HG03575 (cell line): ENCODE data around the gene DCAF5.

Experiments used
- ATAC-seq: cut with Tn5 transposase; IDR thresholded peaks from one replicate; pipeline ENCODE4 v1.9.1; 2021; ENCODE audit not compliant: unreplicated experiment, insufficient number of reproducible peaks, low FRiP score; ENCODE audit errors: extremely low read depth

DCAF5 gene

DNA sequence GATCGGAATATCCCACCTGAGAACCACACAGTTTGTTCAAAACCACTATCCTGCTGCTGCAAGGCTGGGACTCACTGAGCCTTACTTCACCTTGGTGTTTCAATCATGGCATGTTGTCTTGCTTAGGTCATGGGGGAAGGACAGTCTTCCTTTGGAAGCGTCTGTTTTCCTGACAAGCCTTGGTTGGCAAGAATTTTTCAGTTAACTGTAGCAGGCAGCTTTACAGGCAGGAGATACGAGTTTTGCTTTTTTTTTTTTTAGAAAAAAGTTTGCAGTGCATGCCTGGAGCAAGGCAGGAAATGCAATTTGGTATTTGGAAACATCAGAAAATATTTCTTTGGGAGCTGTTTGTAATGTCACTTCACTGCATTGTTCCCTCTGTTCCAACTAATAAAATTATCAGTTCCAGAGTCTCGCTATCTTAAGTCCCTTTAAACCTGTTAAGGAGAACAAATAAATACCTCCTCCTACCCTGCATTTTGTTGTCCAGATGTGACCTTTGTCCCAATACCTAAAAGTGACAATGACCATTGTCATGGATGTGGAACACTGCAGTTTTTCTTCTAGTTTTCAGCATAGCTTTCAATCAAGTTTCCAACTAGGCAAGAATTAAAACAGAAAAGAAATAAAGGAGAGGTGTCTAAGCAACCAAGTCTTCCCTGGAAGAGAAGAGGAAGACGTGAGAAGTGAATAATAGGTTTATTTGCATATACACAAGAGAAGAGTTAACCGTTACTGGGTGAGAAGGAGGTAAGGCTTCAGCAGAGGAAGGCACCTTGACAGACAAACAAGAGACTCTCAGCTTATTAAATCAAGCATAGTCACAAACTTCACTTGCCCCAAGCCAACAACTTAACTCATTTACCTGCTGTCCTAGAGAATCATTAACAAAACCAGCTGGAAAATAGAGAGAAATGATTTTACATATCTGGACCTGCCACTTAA lies 102.4 kb downstream of the DCAF5 start:
- ATAC-seq, result no peak

DNA sequence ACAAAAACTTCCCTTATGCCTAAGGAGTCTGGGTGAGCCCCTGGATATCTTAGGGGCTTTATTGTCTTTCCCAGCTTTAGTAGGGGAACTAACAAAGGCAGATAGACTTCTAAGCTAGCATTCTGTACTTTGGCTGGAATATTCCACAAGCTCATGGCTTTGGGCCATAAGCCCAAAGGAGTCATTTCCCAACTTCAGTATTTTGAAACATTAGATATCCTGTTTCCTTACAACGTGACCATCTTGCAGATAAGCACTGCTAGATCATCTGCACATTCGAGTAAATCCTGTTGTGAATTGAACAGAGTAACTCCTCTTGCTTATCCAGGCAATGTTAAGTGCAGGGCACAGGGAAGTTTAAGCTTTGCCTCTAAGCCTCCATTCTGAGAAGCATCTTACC lies 103.2 kb downstream of the DCAF5 start:
- no peak for ATAC-seq

DNA sequence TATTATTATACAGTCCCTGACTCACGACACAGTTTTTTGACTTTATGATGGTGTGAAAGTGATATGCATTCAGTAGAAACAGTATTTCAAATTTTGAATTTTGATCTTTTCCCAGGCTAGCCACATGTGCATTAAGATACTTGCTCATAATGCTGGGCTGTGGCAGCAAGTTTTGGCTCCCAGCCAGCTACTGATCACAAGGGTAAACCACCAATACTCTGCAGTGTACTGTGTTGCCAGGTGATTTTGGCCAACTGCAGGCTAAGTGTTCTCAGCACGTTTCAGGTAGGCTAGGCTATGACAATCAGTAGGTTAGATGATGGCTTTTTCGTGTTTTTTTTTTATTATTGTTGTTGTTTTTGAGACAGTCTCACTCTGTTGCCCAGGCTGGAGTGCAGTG lies 104.5 kb downstream of the DCAF5 start:
- ATAC-seq, result no peak

DNA sequence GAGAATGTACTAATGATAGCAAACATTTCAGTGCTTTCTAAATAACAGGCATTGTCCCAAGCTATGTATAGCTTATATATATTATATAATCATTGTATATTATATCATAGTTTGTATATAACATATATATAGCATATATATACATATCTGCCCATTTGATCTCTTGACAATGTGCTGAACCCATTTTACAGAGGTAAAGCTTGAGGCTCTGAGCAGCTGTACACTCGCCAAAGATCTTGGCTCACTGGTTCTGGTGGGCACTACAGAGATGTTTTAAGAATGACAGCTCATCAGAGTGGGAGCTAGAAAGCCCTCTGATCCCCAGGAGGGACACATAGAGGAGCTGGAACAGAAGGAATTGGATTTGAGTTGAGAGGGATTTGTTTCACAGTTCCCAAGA lies 105.7 kb downstream of the DCAF5 start:
- ATAC-seq, result no peak

DNA sequence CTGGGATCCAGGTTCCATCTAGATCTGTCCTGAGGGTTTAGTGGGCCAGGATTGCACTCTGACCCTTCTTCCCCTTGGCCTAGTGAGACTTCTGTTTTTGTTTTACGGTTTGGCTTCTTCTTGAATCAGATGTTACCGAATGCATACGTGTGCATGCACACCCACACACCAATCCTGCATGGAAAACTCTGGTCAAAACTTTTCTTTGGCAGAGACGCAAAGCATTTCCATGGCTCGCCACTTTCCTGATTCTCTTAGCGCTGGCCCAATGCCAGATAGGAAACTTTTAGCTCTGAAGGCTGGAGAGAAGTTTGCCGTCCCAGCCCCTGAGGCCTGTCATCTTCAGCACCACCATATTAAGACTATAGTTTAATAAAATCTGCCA lies 106.5 kb downstream of the DCAF5 start:
- ATAC-seq, result no peak

DNA sequence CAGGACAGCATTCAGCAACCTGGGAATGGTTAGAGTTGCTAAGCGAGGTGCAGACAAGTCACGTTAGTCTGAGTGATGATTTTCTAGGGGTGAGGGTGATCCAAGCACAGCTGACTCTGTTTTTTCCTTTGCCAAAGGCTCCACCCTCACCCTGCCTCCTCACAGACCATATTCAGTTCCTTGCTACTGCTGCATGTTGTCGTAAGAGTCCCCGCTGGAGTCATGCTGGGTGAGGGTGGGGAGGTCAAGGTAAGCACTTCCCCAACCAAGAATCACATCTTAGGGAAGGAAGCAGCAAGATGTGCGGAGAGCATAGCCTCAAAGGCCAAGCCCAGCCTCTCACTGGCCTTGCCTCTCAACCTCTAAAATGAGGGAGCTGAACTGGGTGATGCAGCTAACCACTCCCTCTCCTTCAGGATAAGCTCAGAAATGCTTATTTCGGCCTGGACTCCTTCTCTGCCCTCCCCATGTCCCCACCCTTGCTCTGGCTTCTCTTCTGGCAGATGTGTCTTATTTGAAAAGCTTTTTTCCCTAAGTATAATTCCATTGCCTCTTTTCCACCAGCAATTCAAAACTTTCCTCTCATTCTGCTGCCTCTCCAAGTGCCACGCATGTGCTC lies 107.0 kb downstream of the DCAF5 start:
- ATAC-seq, result no peak

DNA sequence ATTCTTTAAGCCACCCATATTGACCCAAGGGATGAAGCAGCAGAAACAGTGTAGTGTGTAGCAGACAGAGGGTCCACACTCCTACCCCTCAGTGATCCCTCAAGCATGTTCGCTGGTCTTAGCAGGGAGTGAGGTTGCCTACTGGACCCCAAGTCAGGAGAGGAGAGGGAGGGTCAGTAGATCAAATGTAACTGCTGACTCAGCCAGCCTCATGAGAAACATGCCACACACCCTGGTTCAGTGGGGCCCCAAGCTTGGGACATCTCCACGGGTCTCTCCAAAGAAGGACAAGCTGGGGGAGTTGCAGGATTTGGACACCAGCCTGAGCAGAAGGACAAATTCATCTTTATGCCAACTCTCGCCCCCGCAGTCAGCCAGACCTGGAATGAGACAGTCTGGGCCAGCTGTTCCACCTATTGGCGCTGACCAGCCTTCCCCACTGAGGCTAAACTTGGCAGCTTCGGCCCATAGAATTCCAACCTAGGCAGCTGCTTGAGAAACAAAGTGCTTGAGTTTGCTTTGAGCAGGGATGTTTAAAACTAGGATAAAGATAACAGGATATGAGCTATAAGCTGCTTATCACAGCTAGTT lies 107.9 kb downstream of the DCAF5 start:
- no peak for ATAC-seq

DNA sequence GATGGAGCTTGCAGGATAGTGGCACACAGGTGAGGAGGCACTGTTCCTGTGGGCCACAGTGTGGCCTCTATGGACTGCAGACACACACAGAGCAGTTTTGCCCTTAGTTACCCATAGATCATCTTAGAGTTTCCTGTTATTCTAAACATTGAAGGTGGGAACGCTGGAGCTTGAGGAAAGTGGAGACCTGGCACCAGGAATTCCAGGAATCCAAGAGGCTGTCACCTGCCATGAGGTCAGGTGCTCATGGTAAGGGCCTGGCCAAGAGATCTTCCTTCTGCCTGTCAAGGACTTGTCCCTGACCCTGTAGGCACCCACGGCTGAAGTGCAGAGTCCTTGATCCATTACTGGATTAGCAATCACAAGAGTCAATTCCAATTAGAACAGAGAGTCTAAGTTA lies 108.6 kb downstream of the DCAF5 start:
- ATAC-seq, result no peak

DNA sequence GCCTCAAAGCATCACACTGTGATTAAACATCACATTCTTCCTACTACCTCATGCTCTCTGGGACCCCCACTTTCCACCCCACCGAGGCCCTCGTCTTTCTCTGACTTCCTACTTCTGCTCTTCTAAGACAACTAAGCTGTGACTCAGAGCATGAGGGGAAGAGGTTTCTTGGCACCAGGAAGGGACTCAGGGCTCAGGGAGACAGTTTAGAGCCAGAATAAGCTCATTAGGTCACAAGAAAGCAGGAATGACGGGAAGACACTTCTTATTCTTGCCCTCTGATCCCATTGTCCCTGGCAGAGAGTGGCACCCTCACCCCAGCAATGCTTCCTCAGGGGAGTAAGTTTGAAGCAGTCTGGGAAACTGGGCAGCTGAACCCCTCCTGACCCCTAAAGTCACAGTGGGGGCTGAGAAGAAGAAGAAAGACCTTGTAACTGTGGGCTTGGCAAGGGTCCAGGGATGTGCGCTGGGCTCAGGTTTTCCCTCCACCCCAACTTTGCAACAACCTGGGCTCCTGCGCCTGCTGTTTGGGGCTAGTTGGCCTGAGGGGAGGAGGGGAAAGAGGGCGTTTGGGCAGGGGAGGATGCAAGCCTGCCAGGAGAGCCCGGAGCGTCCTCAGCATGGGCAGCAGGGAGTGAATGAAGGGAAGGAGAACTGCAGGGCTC lies 109.2 kb downstream of the DCAF5 start:
- no peak for ATAC-seq

DNA sequence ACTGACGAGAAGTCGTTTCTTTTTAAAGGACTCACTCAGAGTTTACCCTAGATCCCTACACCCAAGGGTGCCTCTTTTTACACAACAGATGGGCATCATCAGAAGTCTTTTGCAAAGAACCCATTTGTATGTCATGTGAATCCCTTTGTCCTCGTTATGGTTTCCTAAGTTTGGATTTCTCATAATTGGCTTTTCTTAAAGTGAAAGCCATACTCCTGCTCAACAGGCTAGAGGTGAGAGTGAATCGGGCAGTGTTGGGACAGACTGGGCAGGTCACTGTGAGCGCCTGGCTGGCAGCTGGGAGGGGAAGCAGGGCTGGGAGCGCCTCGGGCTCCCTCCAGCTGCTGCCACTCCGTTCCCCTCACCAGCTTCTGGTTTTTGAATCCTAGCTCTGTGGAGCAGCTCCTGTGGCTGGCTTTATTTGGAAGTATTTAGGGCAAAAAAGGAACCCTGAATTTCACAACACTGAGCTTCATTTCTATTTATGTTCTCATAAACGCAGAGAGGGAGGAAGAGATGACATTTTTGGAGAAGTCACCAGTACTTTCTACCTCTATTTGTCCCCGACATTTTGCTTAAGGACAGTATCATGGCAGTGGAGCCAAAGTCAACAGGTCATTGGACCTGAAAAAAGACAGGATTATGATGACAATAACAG lies 110.0 kb downstream of the DCAF5 start:
- ATAC-seq, result no peak

DNA sequence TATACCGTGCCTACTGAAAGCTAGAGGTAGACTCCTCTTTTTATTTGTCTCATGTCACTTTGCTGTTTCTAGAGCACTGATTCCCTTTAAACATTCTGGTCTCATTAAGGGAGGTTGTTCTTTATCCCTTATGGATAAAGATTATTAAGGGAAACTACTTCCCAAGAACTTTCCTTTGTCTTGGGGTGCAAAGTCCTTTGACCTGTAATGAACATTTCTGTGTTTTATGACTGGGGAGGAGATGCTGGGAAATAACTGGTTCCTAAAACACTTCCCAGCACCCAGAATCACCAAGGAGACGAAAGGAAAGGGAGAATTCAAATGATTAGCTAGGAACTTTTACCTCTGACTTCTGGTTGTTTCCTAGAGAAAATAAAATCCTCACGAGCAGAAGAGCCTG lies 110.6 kb downstream of the DCAF5 start:
- no peak for ATAC-seq

DNA sequence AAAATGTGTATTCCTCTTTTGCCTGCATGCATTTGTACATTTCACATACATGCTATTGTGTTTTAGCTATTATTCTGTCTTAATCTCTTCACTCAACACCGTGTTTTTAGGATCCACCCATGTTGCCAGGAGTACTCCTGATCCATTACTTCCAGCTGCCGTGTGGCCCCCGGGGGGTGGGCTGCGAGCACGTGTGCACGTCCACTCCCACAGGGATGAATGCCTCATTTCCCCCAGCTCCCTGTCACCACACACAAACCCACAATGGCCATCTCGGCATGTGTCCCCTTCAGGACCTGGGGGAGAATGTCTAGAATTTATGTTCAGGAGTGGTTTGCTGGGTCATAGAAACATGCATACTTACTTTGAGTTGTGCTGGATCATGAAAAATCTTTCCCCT lies 111.1 kb downstream of the DCAF5 start:
- ATAC-seq, result no peak

DNA sequence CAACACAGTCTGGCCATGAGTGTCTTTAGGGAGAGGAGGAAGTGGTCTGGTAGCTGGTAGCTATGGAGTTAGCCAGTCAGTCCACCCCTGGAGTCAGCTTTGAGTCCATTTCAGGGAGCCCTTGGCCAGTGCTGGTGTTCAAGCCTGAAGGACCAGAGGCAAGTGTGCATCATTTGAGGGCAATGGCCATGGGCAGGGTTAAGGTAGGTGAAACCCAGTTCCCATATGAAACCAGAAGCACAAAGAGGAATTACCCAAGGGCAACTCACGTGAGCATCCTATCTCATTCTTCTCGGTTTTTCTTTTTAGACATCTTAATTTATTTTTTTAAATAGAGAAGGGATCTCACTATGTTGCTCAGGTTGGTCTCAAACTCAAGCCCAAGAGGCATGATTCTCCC lies 112.6 kb downstream of the DCAF5 start:
- ATAC-seq, result no peak

DNA sequence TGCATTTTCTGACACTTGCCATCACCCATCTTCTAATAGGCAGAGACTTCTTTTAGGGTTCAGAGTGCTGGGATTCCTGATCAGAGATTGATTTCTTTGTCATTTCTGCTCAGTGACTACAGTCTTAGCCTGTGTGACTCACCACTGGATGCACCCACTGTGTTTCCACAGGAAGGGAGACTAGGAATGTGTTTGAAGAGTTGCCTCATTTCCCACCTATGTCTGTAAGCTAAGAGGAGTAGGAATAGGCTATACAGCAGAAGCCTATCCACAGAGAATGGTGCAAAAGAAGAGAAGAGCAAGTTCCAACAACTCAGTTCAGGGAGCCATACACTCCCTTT lies 113.7 kb downstream of the DCAF5 start:
- ATAC-seq, result no peak

DNA sequence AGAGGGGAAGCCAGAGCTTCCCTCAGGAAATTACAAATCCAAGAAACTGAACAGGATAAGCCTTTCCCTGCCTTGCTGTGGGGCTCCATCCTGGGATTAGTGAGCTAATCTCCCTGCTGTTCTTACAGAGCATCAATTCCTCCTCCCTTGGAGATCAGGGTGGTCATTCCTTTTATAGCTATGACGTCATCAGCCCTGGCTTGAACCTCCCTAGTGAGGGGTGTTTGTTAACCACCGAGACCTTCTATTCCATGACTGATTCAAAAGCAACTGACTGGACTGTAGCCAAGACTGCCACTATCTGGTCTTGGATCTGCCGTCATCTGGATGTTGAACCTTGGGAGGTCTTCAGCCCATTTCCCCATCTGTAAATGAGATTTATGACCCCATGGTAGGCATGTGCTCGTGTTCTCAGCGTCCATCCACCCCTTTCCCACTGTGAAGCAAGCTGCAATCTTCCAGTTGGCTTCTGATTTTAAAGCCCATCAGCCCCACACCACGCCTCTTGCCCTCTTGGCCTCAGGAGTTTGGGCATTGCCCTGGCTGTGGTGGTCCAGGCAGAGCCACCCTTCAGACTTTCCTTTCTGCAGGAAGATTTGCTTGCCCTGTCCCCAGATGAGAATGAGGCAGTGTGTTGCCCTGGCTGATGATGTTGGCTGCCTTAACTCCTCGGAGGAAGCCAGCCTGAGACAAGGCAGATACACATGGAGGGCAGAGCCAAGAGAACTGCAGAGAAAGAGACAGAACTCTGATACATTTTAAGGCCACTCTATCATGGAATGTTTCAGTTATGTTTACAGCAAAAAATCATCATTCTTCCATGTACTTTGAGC lies 114.2 kb downstream of the DCAF5 start:
- ATAC-seq, result no peak

DNA sequence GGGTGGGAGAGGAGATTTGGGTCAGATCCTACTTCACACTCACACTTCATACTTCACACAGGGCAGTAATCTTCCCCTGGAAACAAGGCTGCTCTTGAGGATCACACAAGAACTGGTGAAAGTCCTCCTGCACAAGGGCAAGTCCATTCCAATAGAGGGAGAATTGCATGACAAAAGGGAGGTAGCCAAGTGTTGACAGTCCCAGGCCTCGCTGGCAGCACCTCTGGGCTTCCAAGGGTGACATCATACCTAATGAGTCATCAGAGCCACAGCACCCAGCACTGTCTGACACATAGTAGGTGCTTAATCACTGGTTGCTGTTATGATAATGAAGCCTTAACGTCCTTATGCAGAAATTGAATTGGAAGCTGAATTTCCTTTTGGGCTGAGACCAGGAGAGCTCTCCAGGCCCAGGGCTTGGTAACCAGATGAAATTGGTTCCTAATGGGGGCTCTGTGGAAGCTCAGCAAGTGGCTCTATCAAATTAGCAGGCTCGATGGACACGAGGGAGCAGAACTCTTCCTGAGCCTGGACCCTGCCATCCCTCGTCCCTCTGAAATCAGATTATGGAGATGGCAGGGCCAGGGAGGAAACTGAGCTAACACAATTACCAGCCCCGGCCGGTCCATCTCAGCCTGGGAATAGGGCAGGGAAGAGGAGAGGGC lies 115.0 kb downstream of the DCAF5 start:
- ATAC-seq, result no peak

DNA sequence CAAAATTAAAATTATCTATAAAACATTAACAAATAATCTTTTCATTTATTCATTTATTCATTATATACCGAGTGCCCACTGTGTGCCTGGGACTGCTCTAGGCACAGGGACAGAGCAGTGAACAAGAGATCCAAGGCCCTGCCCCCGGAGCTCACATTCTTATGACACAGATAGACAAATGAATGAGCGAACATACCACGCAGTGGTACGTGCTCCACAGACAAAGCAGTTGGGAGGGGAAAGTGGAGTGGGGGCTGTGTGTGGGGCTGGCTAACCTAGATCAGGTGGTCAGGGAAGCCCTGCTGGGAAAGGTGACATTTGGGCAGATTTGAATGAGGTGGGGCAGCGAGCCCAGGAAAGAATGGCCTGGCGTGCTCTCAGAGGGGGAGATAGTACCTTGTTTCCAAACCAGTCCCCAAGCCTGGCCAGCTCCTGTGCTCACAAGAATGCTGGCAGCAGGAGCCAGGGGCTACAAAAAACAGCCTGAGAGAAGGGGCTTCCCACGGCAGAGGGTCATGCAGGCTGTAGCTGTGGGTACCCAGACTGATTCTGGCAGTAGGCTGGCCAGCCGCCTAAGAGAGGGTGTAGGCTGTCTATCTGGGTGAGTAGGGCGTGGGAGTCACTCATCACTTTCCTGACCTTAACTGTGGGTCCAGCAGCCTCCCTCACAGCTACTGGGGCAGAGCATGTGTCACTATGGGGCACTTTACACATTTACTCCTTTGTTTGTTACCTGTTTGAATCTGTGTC lies 116.0 kb downstream of the DCAF5 start:
- no peak for ATAC-seq
